K562 (cell line): Measurements from ENCODE around the gene APOB. TPM values are rescaled to one million over a fixed set of nuclear protein-coding genes. Genes with fewer than 3 reads are reported as not detected.

Experiments
- ATAC-seq: fragments of 200-7000 bp; cut with Tn5 transposase; 3 replicates; pipeline ENCODE4 v1.9.1; 2020; ENCODE audit warnings: moderate library complexity
- BruUV-seq: library from RNA; stranded (reverse); fragments of 400-500 nt; replicated peaks from 2 replicates; lab custom pipeline; 2021; lab: Mats Ljungman, UMichigan
- CTCF ChIA-PET: fragments of 300-600 bp; formaldehyde crosslinking; extraction: SDS; loops from one replicate; lab custom pipeline; 2021; ENCODE audit warnings: low intra/inter-chr PET ratio; lab: Yijun Ruan, JAX
- POLR2A ChIA-PET: fragments of 300-600, 350-650 bp; sonication (Branson Sonifier 250); formaldehyde crosslinking; extraction: SDS; loops from one replicate; lab custom pipeline; 2021; ENCODE audit warnings: antibody characterized with exemption, inconsistent platforms; lab: Yijun Ruan, JAX
- DNase-seq, 4 experiments: peaks; one replicate each; pipeline versions ENCODE4 v3.0.0 to v3.0.0-alpha.2; 2011 to 2018; ENCODE audit warnings: low spot score in 3 of 4, mixed read lengths in 3 of 4; ENCODE audit errors: extremely low read depth in 1 of 4
- FAIRE-seq: peaks from 2 replicates; lab custom pipeline; 2011; peaks lifted over from hg19 to GRCh38; lab: Jason Lieb, UNC
- H2AFZ ChIP-seq: 2 replicates; pipeline ENCODE4 v1.6.0; 2011; ENCODE audit warnings: low read depth, low read length, control low read depth, inconsistent platforms
- H3K27ac ChIP-seq: fragments of 200-600 bp; 3 replicates; pipeline ENCODE4 v1.8.0; 2011; ENCODE audit warnings: low read depth, mild to moderate bottlenecking, control low read depth, inconsistent platforms, low read length, moderate library complexity, mixed read lengths; ENCODE audit errors: extremely low read depth
- H3K27me3 ChIP-seq, 2 experiments: fragments of 300-600 bp in 1 of 2; 2 replicates in 1 of 2; 3 replicates in 1 of 2; pipeline versions ENCODE4 v1.6.0 to v1.8.0; 2011; ENCODE audit warnings: inconsistent platforms in 2 of 2, low read length in 2 of 2, mild to moderate bottlenecking in 1 of 2, mixed read lengths in 1 of 2, moderate library complexity in 1 of 2; ENCODE audit not compliant: control insufficient read depth in 2 of 2, insufficient read depth in 2 of 2
- H3K36me3 ChIP-seq: fragments of 300-600 bp; 3 replicates; pipeline ENCODE4 v1.8.0; 2011; ENCODE audit warnings: mild to moderate bottlenecking, low read length, inconsistent platforms; ENCODE audit not compliant: control insufficient read depth, insufficient read depth
- H3K4me1 ChIP-seq, 2 experiments: fragments of 200-600 bp in 1 of 2; replicated peaks in 1 of 2; 2 replicates in 1 of 2; 3 replicates in 1 of 2; pipeline versions ENCODE4 v1.5.1 to v1.8.0; 2011; ENCODE audit warnings: inconsistent platforms in 2 of 2, low read length in 2 of 2, mild to moderate bottlenecking in 1 of 2, mixed read lengths in 1 of 2, moderate library complexity in 1 of 2; ENCODE audit not compliant: control insufficient read depth in 2 of 2, insufficient read depth in 2 of 2
- H3K4me2 ChIP-seq: 2 replicates; pipeline ENCODE4 v1.6.1; 2011; ENCODE audit warnings: low read length, control low read depth, inconsistent platforms, mixed read lengths; ENCODE audit not compliant: insufficient read depth
- H3K4me3 ChIP-seq: fragments of 200-600 bp; sonication (generic), shearing (Covaris generic); 2 replicates; pipeline ENCODE4 v1.5.1; 2016; ENCODE audit warnings: control low read depth, inconsistent platforms
- H3K79me2 ChIP-seq: fragments of 200-600 bp; 3 replicates; pipeline ENCODE4 v1.8.0; 2011; ENCODE audit warnings: low read length, inconsistent platforms; ENCODE audit not compliant: control insufficient read depth, insufficient read depth
- H3K9ac ChIP-seq, 2 experiments: 2 replicates each; pipeline versions ENCODE4 v1.6.0 to v1.6.1; 2011; ENCODE audit warnings: low read depth in 2 of 2, low read length in 2 of 2, control low read depth in 1 of 2, inconsistent platforms in 1 of 2, mild to moderate bottlenecking in 1 of 2, mixed read lengths in 1 of 2; ENCODE audit not compliant: insufficient read depth in 1 of 2
- H3K9me1 ChIP-seq: one replicate; pipeline ENCODE4 v1.6.0; 2011; ENCODE audit warnings: inconsistent platforms, mild to moderate bottlenecking, low read length, moderate library complexity; ENCODE audit not compliant: control insufficient read depth, insufficient read depth
- H3K9me3 ChIP-seq: replicated peaks from 2 replicates; pipeline ENCODE4 v1.5.1; 2011; ENCODE audit warnings: low read depth, low read length, inconsistent platforms; ENCODE audit not compliant: control insufficient read depth, insufficient read depth
- H4K20me1 ChIP-seq: replicated peaks from 2 replicates; pipeline ENCODE4 v1.6.1; 2011; ENCODE audit warnings: low read length, inconsistent platforms, mixed read lengths; ENCODE audit not compliant: control insufficient read depth, insufficient read depth
- CBFB ChIP-seq: sonication (generic); formaldehyde crosslinking; IDR thresholded peaks from 2 replicates; pipeline ENCODE4 v1.4.0; 2020; ENCODE audit warnings: mild to moderate bottlenecking, missing genetic modification reagents
- CTBP1 ChIP-seq: fragments of 450-650 bp; IDR thresholded peaks from 2 replicates; pipeline ENCODE4 v1.6.1; 2016; ENCODE audit warnings: borderline replicate concordance
- FUS ChIP-seq: fragments of 200-400 bp; formaldehyde crosslinking; optimal IDR thresholded peaks from 2 replicates; pipeline ENCODE3; 2017; ENCODE audit warnings: low read depth, low read length
- KDM1A ChIP-seq, 2 experiments: fragments of 450-650 bp; IDR thresholded peaks; 2 replicates each; pipeline ENCODE4 v1.6.1; 2016; ENCODE audit warnings: mild to moderate bottlenecking in 2 of 2
- MAZ ChIP-seq, 2 experiments: fragments of 450-650 bp in 1 of 2; sonication (generic) in 1 of 2; formaldehyde crosslinking; IDR thresholded peaks in 1 of 2; conservative IDR thresholded peaks in 1 of 2; 2 replicates each; pipeline versions ENCODE4 v1.4.0 to v1.5.0; 2020; ENCODE audit warnings: mild to moderate bottlenecking in 1 of 2, missing genetic modification reagents in 1 of 2
- PYGO2 ChIP-seq: fragments of 450-650 bp; IDR thresholded peaks from 2 replicates; pipeline ENCODE4 v1.6.1; 2016; ENCODE audit warnings: mild to moderate bottlenecking, missing genetic modification characterization, moderate library complexity, missing compliant biosample characterization
- SP1 ChIP-seq: sonication (generic); formaldehyde crosslinking; IDR thresholded peaks from 2 replicates; pipeline ENCODE4 v1.8.1; 2022; ENCODE audit warnings: mild to moderate bottlenecking, missing genetic modification reagents
- TCF7L2 ChIP-seq: fragments of 150-350 bp; IDR thresholded peaks from 2 replicates; pipeline ENCODE4 v1.6.1; 2016; ENCODE audit warnings: low read depth, mild to moderate bottlenecking, low read length, moderate library complexity
- ZNF140 ChIP-seq: fragments of 250-450 bp; sonication (Bioruptor Pico); IDR thresholded peaks from 2 replicates; pipeline ENCODE4 v1.8.0; 2021; ENCODE audit warnings: moderate library complexity, mild to moderate bottlenecking, inconsistent platforms
- ZNF23 ChIP-seq: fragments of 250-450 bp; sonication (Bioruptor Pico); IDR thresholded peaks from 2 replicates; pipeline ENCODE4 v1.4.0; 2020; ENCODE audit warnings: mild to moderate bottlenecking
- ZNF408 ChIP-seq: fragments of 250-450 bp; sonication (Bioruptor Pico); IDR thresholded peaks from 2 replicates; pipeline ENCODE4 v1.4.0; 2020; ENCODE audit warnings: low read depth, mild to moderate bottlenecking, moderate library complexity
- WGBS: fragments of 100-300 bp; shearing (Covaris generic); methylation state at CpG from one replicate; pipeline ENCODE4 v1.1.6; 2016; ENCODE audit warnings: low coverage, mixed read lengths; ENCODE audit not compliant: insufficient coverage; ENCODE audit errors: missing lambda C conversion rate; 5-methylcytosine and 5-hydroxymethylcytosine counted together
- in situ Hi-C: fragments of 300-500 bp; cut with MboI; formaldehyde crosslinking; loops from 4 replicates; pipeline ENCODE4 v1.15.0; 2018; ENCODE audit warnings: inconsistent platforms, mixed read lengths
- intact Hi-C: fragments of 100-400 bp; cut with micrococcal nuclease; formaldehyde crosslinking; loops from 2 replicates; pipeline ENCODE4 v1.14.2; 2022
- polyA plus RNA-seq, 8 experiments: library from polyadenylated mRNA; depleted of rRNA in 4 of 8; stranded (reverse) in 5 of 8; unstranded in 3 of 8; fragments of >200 nt; fragmentation: Nextera tagmentation in 2 of 8; fragmentation: Illumina TruSeq in 1 of 8; extraction: Ambion mirVana in 2 of 8; extraction: Trizol in 1 of 8; gene quantifications; 2 replicates each; pipeline versions ENCODE4 v1.2.1 to v1.2.3, GENCODE V29; 2011 to 2014; ENCODE audit warnings: inconsistent platforms in 1 of 8, missing spikeins in 1 of 8
- total RNA-seq, 7 experiments: library from RNA; depleted of rRNA in 6 of 7; stranded (reverse); fragments of >200 nt in 6 of 7; fragmentation: Illumina TruSeq in 2 of 7; extraction: Trizol in 2 of 7; gene quantifications; 2 replicates each; pipeline versions ENCODE4 v1.2.1 to v1.2.3, GENCODE V29; 2011 to 2021; ENCODE audit warnings: low replicate concordance in 1 of 7
- TF ChIP-seq, protein P1 (sequence below): sonication (generic); formaldehyde crosslinking; IDR thresholded peaks from 2 replicates; pipeline ENCODE4 v1.8.0; 2022; ENCODE audit warnings: mild to moderate bottlenecking, missing genetic modification reagents
- TF ChIP-seq, protein P2 (sequence below): fragments of 150-350 bp; conservative IDR thresholded peaks from 2 replicates; pipeline ENCODE4 v1.6.1; 2014; ENCODE audit warnings: low read length
- TF ChIP-seq, protein P3 (sequence below): fragments of 450-650 bp; IDR thresholded peaks from 2 replicates; pipeline ENCODE4 v1.6.1; 2016; ENCODE audit warnings: missing biosample characterization, missing genetic modification characterization

APOB gene
- total and polyA plus RNA-seq, 9 of the 15 experiments (the other 6 are each of a cell fraction or from before 2014, with no cell fraction given) = 0.73 TPM; not detected in 8

DNA sequence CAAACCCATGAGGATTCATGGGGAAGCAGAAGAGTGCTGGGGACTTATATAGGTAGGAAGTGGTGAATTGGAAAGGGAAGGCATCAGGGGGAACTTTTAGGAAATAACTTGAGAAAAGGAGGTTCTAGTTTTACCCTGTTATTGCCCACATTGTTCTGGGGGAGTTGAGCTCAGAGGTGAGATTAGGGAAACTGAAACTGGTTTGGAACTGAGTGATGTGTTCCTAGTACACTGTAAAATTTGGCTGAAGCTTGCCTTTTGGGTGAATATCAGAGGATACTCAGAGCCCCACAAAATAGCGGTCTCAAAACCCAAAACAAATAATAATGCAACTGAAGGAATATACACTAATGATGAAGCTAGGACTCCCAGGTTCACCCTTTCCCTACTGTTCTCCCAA is 39.6 kb upstream of the APOB start:
- FAIRE-seq (no peak), DNase-seq (no peak), ATAC-seq (no peak)
- ChIA-PET POLR2A (no interaction called here), CTCF (no interaction called here)
- no peak overlapping the region for H3K4me2 ChIP-seq
- no peak overlapping the region for H3K27ac ChIP-seq
- no peak overlapping the region for H3K4me3 ChIP-seq
- H4K20me1 ChIP-seq = no peaks in the 10 kb centered on the region
- H3K27me3 ChIP-seq = no peaks in the 10 kb centered on the region
- in situ Hi-C loops (no loop called here), intact Hi-C loops (no loop called here)
- H3K9me1 ChIP-seq = no peaks in the 10 kb centered on the region
- no peaks in the 10 kb centered on the region for H3K36me3 ChIP-seq
- TF ChIP-seq PYGO2 (no peak), FUS (no peak), ZNF23 (no peak), MAZ (CRISPR knock-in tag; conservative IDR thresholded peaks at IDR 0.05 in 1 of 2, IDR thresholded peaks at IDR 0.05 in 1 of 2) (no peak)
- no peaks in the 10 kb centered on the region for H3K9me3 ChIP-seq
- BruUV-seq = no TSS peak
- H2AFZ ChIP-seq = no peak overlapping the region
- H3K4me1 ChIP-seq = no peaks in the 10 kb centered on the region
- no peak overlapping the region for H3K9ac ChIP-seq
- WGBS = 0% methylated on average over 1 of the region's 1 CpG
- no peaks in the 10 kb centered on the region for H3K79me2 ChIP-seq

DNA sequence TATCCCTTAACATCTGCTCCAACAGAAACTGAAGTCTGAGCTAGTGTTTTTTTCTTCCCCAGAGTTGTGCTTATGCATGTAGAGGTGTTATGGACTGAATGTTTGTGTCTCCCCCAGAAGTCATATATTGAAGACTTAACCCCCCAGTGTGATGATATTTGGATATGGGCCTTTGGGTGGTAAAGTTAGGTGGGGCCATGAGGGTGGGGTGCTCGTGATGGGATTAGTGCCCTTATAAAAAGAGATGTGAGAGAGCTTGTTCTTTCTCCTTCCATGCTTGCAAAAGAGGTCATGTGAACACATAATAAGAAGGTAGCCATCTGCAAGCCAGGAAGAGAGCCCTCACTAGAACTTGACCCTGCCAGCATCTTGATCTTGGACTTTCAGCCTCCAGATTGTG is 34.4 kb upstream of the APOB start:
- POLR2A ChIA-PET = no interaction called here
- in situ Hi-C loops = no loop called here
- TF ChIP-seq, protein P1, sequence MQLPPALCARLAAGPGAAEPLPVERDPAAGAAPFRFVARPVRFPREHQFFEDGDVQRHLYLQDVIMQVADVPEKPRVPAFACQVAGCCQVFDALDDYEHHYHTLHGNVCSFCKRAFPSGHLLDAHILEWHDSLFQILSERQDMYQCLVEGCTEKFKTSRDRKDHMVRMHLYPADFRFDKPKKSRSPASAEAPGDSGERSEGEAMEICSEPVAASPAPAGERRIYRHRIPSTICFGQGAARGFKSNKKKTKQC (CRISPR knock-in tag) = no peak
- TF ChIP-seq TCF7L2 (no peak), CTBP1 (no peak), CBFB (CRISPR knock-in tag) (no peak), ZNF140 (CRISPR knock-in tag) (no peak), ZNF408 (CRISPR knock-in tag) (no peak), SP1 (CRISPR knock-in tag) (no peak), KDM1A (IDR thresholded peaks at IDR 0.05) (no peak)
- TF ChIP-seq, protein P2, sequence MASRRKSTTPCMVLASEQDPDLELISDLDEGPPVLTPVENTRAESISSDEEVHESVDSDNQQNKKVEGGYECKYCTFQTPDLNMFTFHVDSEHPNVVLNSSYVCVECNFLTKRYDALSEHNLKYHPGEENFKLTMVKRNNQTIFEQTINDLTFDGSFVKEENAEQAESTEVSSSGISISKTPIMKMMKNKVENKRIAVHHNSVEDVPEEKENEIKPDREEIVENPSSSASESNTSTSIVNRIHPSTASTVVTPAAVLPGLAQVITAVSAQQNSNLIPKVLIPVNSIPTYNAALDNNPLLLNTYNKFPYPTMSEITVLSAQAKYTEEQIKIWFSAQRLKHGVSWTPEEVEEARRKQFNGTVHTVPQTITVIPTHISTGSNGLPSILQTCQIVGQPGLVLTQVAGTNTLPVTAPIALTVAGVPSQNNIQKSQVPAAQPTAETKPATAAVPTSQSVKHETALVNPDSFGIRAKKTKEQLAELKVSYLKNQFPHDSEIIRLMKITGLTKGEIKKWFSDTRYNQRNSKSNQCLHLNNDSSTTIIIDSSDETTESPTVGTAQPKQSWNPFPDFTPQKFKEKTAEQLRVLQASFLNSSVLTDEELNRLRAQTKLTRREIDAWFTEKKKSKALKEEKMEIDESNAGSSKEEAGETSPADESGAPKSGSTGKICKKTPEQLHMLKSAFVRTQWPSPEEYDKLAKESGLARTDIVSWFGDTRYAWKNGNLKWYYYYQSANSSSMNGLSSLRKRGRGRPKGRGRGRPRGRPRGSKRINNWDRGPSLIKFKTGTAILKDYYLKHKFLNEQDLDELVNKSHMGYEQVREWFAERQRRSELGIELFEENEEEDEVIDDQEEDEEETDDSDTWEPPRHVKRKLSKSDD = no peak
- TF ChIP-seq, protein P3, sequence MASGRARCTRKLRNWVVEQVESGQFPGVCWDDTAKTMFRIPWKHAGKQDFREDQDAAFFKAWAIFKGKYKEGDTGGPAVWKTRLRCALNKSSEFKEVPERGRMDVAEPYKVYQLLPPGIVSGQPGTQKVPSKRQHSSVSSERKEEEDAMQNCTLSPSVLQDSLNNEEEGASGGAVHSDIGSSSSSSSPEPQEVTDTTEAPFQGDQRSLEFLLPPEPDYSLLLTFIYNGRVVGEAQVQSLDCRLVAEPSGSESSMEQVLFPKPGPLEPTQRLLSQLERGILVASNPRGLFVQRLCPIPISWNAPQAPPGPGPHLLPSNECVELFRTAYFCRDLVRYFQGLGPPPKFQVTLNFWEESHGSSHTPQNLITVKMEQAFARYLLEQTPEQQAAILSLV (tag) = no peak

More for the DNA sequence above, 34.4 kb upstream of the APOB start:
- H3K27me3 ChIP-seq = no peaks in the 10 kb centered on the region
- H3K9me3 ChIP-seq = no peaks in the 10 kb centered on the region
- H3K9ac ChIP-seq = no peak overlapping the region
- FAIRE-seq (no peak), ATAC-seq (no peak), DNase-seq (no peak)
- CTCF ChIA-PET = no interaction called here
- no peak overlapping the region for H3K27ac ChIP-seq
- WGBS = 0% methylated on average over 1 of the region's 1 CpG
- H3K4me1 ChIP-seq = no peaks in the 10 kb centered on the region
- no TSS peak for BruUV-seq
- no peaks in the 10 kb centered on the region for H3K79me2 ChIP-seq
- H4K20me1 ChIP-seq = no peaks in the 10 kb centered on the region
- H3K9me1 ChIP-seq = no peaks in the 10 kb centered on the region
- intact Hi-C loops = no loop called here
- no peak overlapping the region for H3K4me2 ChIP-seq
- H2AFZ ChIP-seq = no peak overlapping the region
- no peaks in the 10 kb centered on the region for H3K36me3 ChIP-seq
- no peak overlapping the region for H3K4me3 ChIP-seq
